Measurements from ENCODE around the gene FRZB. TPM values are rescaled to one million over a fixed set of nuclear protein-coding genes. Genes with fewer than 3 reads are reported as not detected.

FRZB gene
- total and polyA plus RNA-seq, 9 of the 15 experiments (the other 6 are each of a cell fraction or from before 2014, with no cell fraction given): 0.01 to 0.05 (median 0.03) TPM; not detected in 6

DNA sequence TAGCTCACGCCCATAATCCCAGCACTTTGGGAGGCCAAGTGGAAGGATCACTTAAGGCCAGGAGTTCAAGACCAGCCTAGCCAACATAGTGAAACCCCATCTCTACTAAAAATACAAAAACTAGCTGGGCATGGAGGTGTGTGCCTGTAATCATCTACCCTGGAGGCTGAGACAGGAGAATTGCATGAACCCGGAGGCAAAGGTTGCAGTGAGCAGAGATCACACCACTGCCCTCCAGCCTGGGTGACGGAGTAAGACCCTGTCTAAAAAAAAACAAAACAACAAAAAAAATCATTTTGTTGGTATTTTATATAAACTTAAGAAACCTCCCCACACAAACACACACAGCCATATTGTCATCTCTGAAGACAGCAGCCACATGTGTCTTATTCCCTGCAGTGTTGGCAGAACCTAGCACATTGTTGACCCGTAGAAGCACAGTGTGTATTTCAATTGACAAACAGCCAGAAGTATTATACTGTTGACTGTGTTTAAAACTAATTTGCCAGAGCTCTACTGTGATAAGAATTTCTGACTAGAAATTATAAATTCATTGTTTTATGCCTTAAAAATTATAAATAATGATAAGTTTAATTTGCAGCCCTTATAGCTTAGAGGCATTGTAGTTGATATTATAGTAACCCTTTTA is 82.3 kb downstream of the FRZB start:
- DNase-seq (ENCODE audit: extremely low read depth in 1 of 4, low spot score in 3 of 4) (no peak), FAIRE-seq (no peak), ATAC-seq (peak; percentile 35; the same call in 2 of the 3 replicates)
- intact Hi-C loops (cut with micrococcal nuclease) (loop anchor here (1.0 to 5.0 kb wide), 2 partner anchors 83 to 196 kb away; partner anchors contain the start of gene FRZB), in situ Hi-C loops (cut with MboI) (no loop called here)
- no peaks in the 10 kb centered on the region for H3K27me3 ChIP-seq (ENCODE audit: control insufficient read depth in 2 of 2, insufficient read depth in 2 of 2, low read length in 2 of 2)
- no peak overlapping the region for H3K9ac ChIP-seq (ENCODE audit: insufficient read depth in 1 of 2, low read depth in 2 of 2, low read length in 2 of 2)
- H3K4me3 ChIP-seq: no peak overlapping the region
- no peak overlapping the region for H3K4me2 ChIP-seq (ENCODE audit: insufficient read depth, low read length)
- H3K4me1 ChIP-seq (replicated peaks in 1 of 2; ENCODE audit: control insufficient read depth in 2 of 2, insufficient read depth in 2 of 2, low read length in 2 of 2): no peaks in the 10 kb centered on the region; a peak in 2 of 5 replicates
- no peaks in the 10 kb centered on the region for H3K9me3 ChIP-seq (replicated peaks; ENCODE audit: control insufficient read depth, insufficient read depth, low read depth, low read length)
- no peaks in the 10 kb centered on the region for H3K9me1 ChIP-seq (ENCODE audit: control insufficient read depth, insufficient read depth, low read length)
- POLR2A ChIA-PET: no interaction called here
- WGBS (ENCODE audit: insufficient coverage, low coverage, missing lambda C conversion rate): 86% methylated on average over 4 of the region's 4 CpGs
- no peaks in the 10 kb centered on the region for H3K79me2 ChIP-seq (ENCODE audit: control insufficient read depth, insufficient read depth, low read length)
- CTCF ChIA-PET (ENCODE audit: low intra/inter-chr PET ratio): interaction anchor here (0.9 kb wide), 1 partner anchor 196 kb away, joined by 3 read pairs; no protein-coding TSS in a partner anchor
- 0 out of 2 replicates have a peak, but pooled peaks have one; percentile 28 for TF ChIP-seq ZNF316 (IDR thresholded peaks at IDR 0.05)
- TF ChIP-seq PTBP1 (IDR thresholded peaks at IDR 0.05; ENCODE audit: low read depth, low read length): no peak
- peaks cover 2% of the 10 kb centered on the region; the same call in 1 of the 3 replicates for H3K36me3 ChIP-seq (ENCODE audit: control insufficient read depth, insufficient read depth, low read length)
- no TSS peak for BruUV-seq (replicated peaks)
- no peak overlapping the region for H2AFZ ChIP-seq (ENCODE audit: low read depth, low read length)
- H4K20me1 ChIP-seq (replicated peaks; ENCODE audit: control insufficient read depth, insufficient read depth, low read length): no peaks in the 10 kb centered on the region
- no peak overlapping the region for H3K27ac ChIP-seq (ENCODE audit: extremely low read depth, low read depth, low read length)

Small RNAs within 50 kb of the gene (small RNA-seq; reads per million reads assigned to genes)
- gene RF00019 (not detected), gene RNU6-1122P (not detected)

Other genes with a start within 250 kb of the FRZB start
- gene DNAJC10, start 150.4 kb downstream of the FRZB start, total RNA-seq (2014; rRNA removed): 51.4 and 63.5 TPM in 2 replicates
- 75.8 and 87.2 TPM in 2 replicates for gene DNAJC10, start 150.4 kb downstream of the FRZB start, total RNA-seq (2014; rRNA removed; fragmentation: Illumina TruSeq; extraction: Trizol)
- 66.5 and 77.7 TPM in 2 replicates for gene DNAJC10, start 150.4 kb downstream of the FRZB start, total RNA-seq (2015; rRNA removed; fragmentation: Illumina TruSeq; extraction: Trizol)
- 75.3 and 81.9 TPM in 2 replicates for gene DNAJC10, start 150.4 kb downstream of the FRZB start, total RNA-seq (2021)
- 39.9 and 57.3 TPM in 2 replicates for gene DNAJC10, start 150.4 kb downstream of the FRZB start, polyA plus RNA-seq (2011; rRNA removed)
- 39.7 and 46.1 TPM in 2 replicates for gene DNAJC10, start 150.4 kb downstream of the FRZB start, polyA plus RNA-seq (2014; fragmentation: Illumina TruSeq; extraction: Trizol)
- 10 to 100 TPM in 1 of 2 experiments, 1 to 10 TPM in 1; 9.8 to 14.3 TPM for gene DNAJC10, start 150.4 kb downstream of the FRZB start, polyA plus RNA-seq (2014; fragmentation: Nextera tagmentation; extraction: Ambion mirVana)
- gene DNAJC10, start 150.4 kb downstream of the FRZB start, polyA plus RNA-seq (2014; rRNA removed): 39.2 and 41.0 TPM in 2 replicates
- gene NCKAP1, start 171.8 kb upstream of the FRZB start, total RNA-seq (2014; rRNA removed): 39.7 and 43.9 TPM in 2 replicates
- gene NCKAP1, start 171.8 kb upstream of the FRZB start, total RNA-seq (2014; rRNA removed; fragmentation: Illumina TruSeq; extraction: Trizol): 120 and 136 TPM in 2 replicates
- 91.0 and 99.2 TPM in 2 replicates for gene NCKAP1, start 171.8 kb upstream of the FRZB start, total RNA-seq (2015; rRNA removed; fragmentation: Illumina TruSeq; extraction: Trizol)
- 86.6 and 88.7 TPM in 2 replicates for gene NCKAP1, start 171.8 kb upstream of the FRZB start, total RNA-seq (2021)
- 120 and 153 TPM in 2 replicates for gene NCKAP1, start 171.8 kb upstream of the FRZB start, polyA plus RNA-seq (2011; rRNA removed)
- gene NCKAP1, start 171.8 kb upstream of the FRZB start, polyA plus RNA-seq (2014; fragmentation: Illumina TruSeq; extraction: Trizol): 78.2 and 89.6 TPM in 2 replicates
- 10 to 100 TPM; 34.0 to 35.1 TPM for gene NCKAP1, start 171.8 kb upstream of the FRZB start, polyA plus RNA-seq (2014; fragmentation: Nextera tagmentation; extraction: Ambion mirVana)
- 56.7 and 60.5 TPM in 2 replicates for gene NCKAP1, start 171.8 kb upstream of the FRZB start, polyA plus RNA-seq (2014; rRNA removed)
- 2.7 and 3.1 TPM in 2 replicates for gene DUSP19, start 212.1 kb upstream of the FRZB start, total RNA-seq (2014; rRNA removed)
- 3.5 and 5.6 TPM in 2 replicates for gene DUSP19, start 212.1 kb upstream of the FRZB start, total RNA-seq (2014; rRNA removed; fragmentation: Illumina TruSeq; extraction: Trizol)
- 3.2 and 3.7 TPM in 2 replicates for gene DUSP19, start 212.1 kb upstream of the FRZB start, total RNA-seq (2015; rRNA removed; fragmentation: Illumina TruSeq; extraction: Trizol)
- 3.5 and 4.7 TPM in 2 replicates for gene DUSP19, start 212.1 kb upstream of the FRZB start, total RNA-seq (2021)
- gene DUSP19, start 212.1 kb upstream of the FRZB start, polyA plus RNA-seq (2011; rRNA removed): 4.8 and 6.3 TPM in 2 replicates
- 1.2 and 1.6 TPM in 2 replicates for gene DUSP19, start 212.1 kb upstream of the FRZB start, polyA plus RNA-seq (2014; fragmentation: Illumina TruSeq; extraction: Trizol)
- 1 to 10 TPM; 2.7 to 3.1 TPM for gene DUSP19, start 212.1 kb upstream of the FRZB start, polyA plus RNA-seq (2014; fragmentation: Nextera tagmentation; extraction: Ambion mirVana)
- gene DUSP19, start 212.1 kb upstream of the FRZB start, polyA plus RNA-seq (2014; rRNA removed): 2.0 and 2.7 TPM in 2 replicates

Measured in K562 (cell line).